Stimulated activated CD4-positive, alpha-beta T cell treated with anti-CD3 and anti-CD28 coated beads, Interleukin-15, amount 100 ng/mL, for 48 hours (primary cell): Measurements from ENCODE around the gene RUFY2.
"Not testable (repeated sequence)": the region's sequence is repeated elsewhere in the genome, so short reads cannot be mapped to it uniquely, and the experiment has no call there.

Source experiments
- DNase-seq, 2 donors: peaks; one replicate each; pipeline ENCODE4 v3.0.0-alpha.2; 2020; ENCODE audit warnings: low read depth in 2 of 2

Gene RUFY2, protein sequence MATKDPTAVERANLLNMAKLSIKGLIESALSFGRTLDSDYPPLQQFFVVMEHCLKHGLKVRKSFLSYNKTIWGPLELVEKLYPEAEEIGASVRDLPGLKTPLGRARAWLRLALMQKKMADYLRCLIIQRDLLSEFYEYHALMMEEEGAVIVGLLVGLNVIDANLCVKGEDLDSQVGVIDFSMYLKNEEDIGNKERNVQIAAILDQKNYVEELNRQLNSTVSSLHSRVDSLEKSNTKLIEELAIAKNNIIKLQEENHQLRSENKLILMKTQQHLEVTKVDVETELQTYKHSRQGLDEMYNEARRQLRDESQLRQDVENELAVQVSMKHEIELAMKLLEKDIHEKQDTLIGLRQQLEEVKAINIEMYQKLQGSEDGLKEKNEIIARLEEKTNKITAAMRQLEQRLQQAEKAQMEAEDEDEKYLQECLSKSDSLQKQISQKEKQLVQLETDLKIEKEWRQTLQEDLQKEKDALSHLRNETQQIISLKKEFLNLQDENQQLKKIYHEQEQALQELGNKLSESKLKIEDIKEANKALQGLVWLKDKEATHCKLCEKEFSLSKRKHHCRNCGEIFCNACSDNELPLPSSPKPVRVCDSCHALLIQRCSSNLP

DNA sequence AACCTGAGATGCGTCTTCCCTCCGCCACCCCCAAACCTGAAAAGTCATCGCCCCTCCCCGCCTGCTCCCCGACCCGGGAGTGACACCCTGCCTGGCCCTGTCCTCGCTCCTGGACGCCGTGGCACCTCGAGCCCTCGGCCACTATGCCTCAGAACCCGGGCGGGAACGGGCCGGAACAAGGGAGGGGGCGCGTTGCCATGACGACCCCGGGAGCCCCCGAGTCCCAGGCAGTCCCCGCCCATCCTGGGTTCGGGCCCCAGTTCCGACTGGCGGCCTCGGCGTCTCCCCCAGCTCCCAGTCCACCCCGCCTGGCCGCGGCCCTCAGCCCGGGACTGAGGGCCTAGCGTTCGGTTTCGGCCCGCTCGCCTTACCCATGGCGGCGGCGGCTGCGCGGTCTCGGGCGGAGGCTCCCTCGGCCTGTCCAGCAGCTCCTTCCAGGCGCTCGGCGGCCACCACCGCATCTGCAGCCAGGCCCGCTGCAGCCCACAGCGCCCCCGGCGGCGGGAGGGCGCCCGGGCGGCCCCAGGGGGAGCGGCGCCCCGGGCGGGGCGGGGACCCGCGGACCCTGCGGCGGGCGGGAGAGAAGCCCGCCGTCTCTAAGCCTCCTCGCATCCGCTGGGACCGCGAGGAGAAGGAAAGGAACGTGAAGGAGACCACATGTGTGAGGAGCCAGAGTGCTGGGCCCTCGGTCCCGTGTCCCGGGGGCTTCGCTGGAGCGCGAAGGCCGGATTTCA lies at the start of gene RUFY2:
TSS of gene RUFY2 (minus strand) at position 463 of the 734 bp plus-strand sequence. CDS start at position 375, 88 bp downstream.
- DNase-seq, result peak; percentile 46 to 64

DNA sequence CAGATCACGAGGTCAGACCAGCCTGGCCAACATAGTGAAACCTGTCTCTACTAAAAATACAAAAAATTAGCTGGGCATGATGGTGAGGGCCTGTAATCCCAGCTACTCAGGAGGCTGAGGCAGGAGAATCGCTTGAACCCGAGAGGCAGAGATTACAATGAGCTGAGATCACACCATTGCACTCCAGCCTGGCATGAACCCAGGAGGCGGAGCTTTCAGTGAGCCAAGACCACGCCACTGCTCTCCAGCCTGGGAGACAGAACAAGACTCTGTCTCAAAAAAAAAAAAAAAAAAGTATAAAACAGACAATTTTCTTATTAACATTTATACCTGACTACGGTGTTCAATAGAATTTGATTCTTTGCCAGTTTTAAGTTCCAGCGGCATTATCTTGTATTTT lies 42.6 kb upstream of the RUFY2 start:
- not testable (repeated sequence) for DNase-seq

DNA sequence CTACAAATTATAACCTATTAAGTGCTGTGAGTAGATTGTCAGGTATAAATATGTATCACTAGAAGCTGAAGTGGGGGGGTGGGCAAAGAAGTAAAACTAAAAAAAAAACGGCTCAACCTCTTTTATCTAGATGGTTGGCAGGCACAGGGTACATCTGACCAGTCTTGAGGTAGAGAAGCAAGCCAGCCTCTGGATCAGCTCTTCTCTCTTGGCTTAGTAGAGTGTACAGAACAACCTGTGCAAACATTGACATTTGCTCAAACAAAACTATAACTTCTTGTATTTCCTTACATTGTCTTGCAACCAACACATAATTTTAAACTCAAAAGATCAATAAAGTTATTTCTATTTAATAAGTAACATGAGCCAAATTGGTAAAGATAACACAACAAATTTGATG lies 39.1 kb upstream of the RUFY2 start:
- DNase-seq, result no peak

DNA sequence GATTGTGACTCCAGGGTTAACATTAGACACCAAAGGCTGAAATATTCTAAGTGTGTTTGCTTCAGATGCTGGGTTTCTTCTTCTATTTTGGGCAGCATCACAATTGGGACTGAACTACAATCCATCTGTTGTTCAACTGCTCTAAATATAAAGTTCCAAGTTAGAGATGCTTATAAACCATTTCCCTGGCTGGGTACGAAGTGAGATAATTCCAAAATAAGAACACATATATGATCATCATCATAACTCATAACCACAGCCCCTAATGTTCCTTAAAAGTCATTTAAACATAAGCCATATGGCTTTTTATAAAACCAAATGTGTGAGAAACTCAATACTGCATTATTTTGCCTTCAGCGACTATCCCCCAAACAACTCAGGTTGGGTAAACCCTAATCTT lies 35.9 kb upstream of the RUFY2 start:
- no peak for DNase-seq

DNA sequence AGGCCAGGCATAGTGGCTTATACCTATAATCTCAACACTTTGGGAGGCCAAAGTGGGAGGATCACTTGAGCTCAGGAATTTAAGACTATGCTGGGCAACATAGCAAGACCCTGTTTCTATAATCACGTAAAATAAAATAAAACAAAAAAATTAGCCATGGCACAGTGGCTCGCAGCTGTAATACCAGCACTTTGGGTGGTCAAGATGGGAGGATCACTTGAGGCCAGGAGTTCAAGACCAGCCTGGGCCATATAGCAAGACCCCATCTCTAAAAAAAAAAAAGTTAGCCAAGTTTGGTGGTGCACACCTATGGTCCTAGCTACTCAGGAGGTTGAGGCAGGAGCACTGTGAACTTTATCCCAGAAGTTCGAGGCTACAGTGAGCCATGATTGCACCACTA lies 33.8 kb upstream of the RUFY2 start:
- DNase-seq, result no peak

DNA sequence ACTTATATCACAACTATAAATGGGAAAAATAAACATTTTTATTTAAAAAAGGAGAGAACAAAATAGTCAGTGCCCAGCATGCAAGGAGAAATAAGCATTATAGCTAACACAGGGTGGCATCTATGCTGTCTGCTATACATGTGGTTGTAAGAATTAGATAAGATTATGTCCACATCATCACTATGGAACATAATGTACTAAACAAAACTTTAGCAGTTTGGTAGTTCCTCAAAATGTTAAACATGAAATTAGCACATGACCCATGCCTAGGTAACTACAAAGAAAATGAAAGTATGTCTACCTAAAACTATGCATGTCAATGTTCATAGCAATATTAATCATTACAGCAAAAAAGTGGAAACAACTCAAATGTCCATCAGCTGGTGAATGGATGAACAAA lies 28.7 kb upstream of the RUFY2 start:
- no peak for DNase-seq

DNA sequence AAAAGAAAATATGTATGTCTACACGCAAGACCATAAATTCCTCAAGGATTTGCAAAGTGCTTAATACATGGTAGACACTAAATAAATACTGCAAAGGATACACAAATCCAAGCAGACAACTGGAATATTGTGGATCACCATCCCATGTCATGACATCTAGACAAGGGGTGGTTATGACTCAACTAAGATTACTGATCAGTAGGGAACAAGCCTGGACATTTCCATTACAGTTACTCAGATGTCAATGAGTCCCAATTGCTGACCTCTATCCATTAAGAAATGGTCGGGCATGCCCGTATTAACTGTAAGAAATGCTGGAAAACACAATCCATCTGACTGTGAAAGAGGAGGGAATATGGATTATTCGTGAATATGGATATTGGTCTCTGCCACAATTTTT lies 27.6 kb upstream of the RUFY2 start:
- no peak for DNase-seq

DNA sequence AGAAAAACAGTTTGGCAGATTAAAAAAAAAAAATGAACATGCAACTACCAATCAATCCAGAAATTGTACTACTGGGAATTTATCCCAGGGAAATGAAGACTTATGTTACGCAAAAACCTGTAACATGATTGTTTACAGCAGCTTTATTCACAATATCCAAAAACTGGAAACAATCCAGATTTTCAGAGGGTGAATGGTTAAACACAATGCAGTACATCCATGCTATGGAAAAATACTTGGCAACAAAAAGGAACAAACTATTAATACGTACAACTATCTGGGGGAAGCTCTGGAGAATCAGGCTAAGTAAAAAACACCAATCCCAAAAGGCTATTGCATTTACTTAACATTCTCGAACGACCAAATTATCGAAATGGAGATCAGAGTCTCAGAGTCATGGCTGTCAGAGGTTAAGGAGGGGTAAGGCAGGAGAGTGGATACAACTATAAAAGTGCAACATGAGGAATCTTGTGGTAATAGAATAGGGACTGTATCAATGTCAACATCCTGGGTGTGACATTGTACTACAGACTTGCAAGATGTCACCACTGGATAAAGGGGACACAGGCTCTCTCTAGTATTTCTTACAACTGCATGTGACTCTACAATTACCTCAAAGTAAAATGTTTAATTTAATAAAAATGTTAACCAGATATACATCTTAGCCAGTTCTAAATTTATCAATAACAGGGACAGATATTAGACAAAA lies 21.5 kb upstream of the RUFY2 start:
- no peak for DNase-seq

DNA sequence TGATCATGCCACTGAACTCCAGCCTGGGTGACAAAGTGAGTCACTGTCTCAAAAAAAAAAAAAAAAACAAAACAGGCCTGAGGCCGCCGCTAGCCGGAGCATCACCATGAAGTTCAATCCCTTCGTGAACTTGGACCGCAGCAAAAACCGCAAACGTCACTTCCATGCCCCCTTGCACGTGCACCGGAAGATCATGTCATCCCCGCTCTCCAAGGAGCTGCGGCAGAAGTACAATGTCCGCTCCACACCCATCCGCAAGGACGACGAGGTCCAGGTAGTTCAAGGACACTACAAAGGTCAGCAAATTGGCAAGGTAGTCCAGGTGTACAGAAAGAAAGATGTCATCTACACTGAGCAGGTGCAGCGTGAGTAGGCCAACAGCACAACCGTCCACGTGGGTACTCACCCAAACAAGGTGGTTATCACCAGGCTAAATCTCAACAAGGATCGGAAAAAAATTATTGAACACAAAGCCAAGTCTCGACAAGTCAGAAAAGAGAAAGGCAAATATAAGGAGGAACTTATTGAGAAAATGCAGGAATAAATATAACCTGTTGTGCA lies 17.5 kb upstream of the RUFY2 start:
- no peak for DNase-seq

DNA sequence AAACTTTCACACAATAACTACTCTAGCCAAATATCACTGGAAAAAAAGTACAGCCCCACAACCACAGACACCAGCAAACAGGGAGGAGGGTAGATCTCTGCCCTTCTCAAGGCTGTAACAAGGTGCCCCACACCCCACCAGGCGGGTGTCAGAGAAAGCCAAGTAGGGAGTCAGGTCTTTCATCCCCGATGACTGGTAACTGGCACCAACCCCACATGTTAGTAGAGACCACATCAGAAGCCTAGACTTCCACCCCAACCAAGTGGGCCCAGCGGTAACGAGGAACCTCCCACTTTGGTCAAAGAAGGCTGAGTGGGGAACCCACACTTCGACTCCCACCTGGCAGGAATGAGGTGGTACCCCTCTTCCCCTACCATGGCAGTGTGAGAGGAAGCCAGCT lies 16.4 kb upstream of the RUFY2 start:
- no peak for DNase-seq

DNA sequence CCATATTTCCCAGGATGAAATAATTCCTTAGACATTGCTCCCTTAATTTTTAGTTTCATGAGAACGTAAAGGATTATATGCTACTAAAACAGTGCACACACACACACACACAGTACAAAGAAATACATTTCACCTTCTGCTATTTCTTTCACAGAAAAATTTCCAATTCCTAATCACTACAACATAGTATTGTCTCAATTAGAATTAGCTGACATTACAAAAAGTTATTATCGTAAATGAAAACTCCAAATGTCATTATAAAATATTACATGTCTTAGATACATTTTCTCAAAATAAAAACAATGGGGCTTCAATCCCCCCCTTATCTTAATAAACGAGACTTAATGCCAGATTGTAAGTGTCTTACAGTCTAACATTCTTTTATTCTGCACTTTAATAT lies 12.3 kb upstream of the RUFY2 start:
- DNase-seq, result no peak

DNA sequence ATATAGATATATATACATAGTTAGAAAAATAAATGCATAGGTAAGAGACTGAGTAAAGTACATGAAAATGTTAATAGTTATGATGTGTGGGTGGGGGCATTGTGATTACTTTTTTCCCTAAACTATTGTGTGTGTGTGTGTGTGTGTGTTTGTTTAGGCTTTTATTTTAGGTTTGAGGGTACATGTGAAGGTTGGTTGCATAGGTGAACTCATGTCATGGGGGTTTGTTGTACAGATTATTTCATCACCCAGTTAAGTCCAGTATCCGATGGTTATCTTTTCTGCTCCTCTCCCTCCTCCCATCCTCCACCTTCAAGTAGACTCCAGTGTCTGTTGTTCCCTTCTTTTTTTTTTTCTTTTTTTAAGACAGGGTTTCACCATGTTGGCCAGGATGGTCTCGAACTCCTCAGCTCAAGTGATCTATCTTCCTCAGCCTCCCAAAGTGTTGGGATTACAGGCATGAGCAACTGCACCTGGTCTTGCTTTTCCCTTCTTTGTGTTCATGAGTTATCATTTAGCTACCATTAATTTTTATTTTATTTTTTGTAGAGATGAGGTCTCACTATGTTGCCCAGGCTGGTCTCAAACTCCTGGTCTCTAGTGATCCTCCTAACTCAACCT lies 1.9 kb upstream of the RUFY2 start:
- no peak for DNase-seq

DNA sequence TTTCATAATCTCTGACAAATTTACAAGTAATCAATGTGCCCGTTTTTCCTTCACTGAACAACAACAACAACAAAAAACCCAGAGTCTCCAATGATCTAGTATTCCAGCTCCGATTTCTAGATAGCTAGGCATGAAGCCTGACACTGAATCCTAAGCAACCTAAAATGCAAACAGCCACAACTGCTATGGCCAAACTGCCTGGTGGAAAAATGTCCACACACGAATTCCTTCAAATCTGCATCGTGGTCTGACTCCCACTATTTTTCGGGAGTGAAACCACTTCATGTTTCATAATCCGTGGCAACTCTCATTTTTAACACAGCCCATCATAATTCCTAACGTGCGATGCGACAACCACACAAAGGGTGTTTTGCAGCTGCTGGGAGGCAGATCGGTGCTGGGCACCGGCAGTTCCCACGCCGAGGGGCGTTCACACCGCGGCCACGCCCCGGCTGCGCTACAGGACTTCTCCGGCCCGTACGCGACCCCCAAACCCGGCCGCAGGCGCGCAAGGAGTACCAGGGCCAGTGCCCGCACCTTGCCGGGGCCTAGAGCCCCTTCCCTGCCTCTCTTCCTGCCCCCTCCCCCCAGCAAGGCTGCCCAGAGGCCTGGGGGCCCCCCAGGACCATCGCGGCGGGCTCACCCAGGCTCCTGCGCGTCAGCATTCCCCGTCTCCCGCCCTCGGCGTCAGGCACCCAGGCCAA lies 814 bp downstream of the RUFY2 start:
- peak; percentile 2 to 27 for DNase-seq

DNA sequence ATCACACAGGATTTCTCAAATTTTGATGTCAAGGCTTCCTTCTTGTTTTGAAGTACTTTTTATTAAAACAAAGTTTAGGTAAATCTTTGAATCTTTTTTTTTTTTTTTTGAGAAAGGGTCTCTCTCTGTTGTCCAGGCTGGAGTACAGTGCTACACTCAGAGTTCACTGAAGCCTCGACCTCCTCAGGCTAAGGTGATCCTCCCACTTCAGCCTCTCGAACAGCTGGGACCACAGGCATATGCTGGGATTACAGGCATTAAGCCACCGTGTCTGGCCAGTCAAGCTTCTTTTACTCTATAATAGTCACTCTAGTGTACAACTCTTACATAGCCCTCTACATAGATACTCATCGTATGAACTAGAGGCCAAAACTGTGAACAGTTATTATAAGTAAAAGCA lies 3.4 kb downstream of the RUFY2 start:
- DNase-seq, result no peak

DNA sequence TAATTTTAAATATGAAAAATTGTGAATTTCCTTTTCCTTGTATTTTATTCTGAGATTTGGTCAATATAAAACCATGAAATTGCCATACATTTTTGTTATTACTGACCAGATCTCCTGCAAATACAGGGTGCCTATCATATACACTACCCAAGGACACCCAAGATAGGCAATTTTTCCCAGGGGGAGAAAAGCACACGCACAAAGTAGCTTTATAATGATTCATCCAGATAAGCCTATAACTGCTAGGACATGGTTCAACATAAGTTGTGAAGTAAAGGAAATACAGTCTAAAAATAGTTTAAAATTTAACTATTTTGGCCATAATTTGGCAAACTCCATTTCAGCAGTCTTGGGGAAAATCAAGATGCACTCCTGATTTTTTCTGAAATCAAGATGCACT lies 4.8 kb downstream of the RUFY2 start:
- no peak for DNase-seq

DNA sequence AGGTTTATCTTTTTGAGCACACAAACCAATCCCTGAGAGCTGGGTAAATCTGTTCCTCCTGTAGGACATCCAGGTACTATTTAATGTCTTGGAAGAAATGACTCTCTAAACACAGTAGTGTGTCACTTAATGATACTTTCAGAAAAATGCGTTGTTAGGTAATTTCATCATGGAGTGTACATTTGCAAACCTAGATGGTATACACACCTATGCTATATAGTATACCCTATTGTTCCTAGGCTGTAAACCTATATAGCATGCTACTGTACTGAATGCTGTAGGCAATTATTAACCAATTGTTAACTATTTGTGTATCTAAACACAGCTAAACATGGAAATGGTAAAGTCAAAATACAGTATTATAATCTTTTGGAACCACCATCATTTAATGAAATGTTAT lies 10.1 kb downstream of the RUFY2 start:
- no peak for DNase-seq

DNA sequence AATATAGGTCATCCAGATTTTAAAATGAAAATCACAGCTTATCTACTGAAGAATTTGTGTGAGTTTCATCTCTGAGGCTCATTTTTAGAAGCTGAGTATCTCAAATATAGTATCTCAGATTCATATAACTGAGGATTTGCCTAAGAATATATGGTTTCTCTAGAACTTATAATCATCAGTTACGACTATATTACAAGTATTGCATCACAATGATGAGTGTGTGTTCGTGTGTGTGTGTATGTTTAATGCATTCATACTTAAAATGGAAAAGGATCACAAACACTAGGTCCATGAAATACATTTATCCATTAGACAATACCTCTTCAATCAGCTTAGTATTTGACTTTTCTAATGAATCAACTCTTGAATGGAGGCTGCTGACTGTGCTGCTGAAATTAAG lies 21.3 kb downstream of the RUFY2 start:
- DNase-seq, result no peak

DNA sequence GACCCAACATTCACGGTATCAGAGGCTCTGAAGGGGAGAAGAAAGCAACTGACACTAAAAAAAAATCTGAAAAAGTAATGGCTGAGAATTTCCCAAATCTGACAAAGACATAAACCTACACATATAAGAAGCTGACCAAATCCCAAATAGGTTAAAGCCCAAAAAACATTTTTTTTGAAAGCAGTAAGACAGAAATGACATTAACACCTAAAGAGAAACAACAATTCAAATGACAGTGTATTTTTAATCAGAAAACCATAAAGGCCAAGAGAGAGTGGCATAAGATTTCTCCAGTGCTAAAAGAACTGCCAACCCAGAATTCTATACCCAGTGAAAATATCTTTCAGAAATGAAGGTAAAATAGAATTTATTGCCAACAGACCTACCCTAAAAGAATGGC lies 35.5 kb downstream of the RUFY2 start:
- no peak for DNase-seq

DNA sequence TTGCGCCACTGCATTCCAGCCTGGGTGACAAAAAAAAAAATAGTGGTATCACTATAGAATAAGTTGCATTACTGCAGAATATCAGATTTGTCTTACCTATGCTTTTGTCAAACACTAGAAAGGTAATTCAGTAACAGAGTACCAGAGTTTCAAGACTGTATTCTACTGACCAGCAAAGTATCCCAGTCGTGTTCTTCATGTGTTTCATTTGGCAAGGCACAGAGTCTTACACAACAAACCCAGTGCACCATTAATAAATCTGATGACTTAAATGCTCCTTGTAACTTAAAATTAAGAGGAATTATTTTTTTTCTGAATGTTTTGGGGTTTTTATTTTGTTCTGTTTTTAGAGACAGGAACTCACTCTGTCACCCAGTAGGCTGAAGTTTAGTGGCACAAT lies 40.0 kb downstream of the RUFY2 start:
- DNase-seq, result no peak

DNA sequence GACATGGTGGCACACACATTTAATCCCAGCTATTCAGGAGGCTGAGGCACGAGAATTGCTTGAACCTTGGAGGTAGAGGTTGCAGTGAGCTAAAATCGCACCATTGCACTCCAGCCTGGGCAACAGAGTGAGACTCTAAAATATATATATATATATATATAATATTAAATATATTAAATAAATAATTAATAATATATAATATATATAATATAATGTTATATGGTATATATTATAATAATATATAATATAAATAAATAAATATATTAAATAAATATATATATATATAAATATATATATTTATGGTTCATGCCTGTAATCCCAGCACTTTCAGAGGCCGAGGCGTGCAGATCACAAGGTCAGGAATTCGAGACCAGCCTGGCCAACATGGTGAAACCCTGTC lies 40.5 kb downstream of the RUFY2 start:
- DNase-seq, result no peak

DNA sequence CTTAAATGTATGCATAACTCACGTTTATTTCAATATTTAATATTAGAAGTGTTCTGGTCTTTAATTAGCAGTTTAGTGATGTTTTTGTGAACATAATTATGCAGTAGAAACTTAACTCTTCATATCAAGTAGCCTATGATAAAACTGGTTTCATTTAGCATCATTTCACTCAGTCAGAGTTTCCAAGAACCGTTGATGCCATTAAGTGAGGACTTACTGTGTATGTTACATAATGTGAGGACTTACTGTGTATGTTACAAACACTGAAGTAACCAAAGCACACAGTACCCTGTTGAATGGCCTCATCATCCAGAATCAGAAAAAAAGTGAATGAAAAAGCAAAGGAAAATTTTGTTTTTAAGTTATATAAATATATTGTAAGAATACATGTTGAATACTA lies 41.5 kb downstream of the RUFY2 start:
- DNase-seq, result no peak
